GM10266 (cell line): ENCODE measurements around the gene PLCL1.

Experiments
- DNase-seq: peaks from one replicate; pipeline ENCODE4 v3.0.0; 2012; ENCODE audit errors: extremely low spot score
- TF ChIP-seq, protein P1 (sequence below): IDR thresholded peaks from 2 replicates; pipeline ENCODE4 v1.5.1; 2012; ENCODE audit warnings: mild to moderate bottlenecking, low read depth; ENCODE audit not compliant: control insufficient read depth, insufficient read depth; ENCODE audit errors: missing control alignments

Gene PLCL1

DNA sequence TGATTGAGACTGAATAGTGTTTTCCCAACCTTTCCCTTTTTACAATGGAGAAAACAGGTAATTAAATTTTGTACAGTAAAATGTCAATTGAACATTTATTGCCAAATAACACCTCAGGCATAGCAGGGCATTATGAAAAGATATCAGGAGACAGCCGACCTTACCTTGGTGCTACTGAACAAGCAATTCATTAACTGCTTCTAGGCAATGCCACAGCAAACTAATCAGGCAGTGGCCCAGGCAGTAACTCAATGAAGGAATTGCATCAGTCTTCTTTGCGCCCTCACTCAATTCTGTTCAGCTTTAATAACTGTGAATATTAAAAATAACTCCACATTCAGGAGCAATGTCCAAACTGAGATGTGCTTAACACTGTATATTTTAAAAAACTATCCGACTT lies 6.1 kb downstream of the PLCL1 start:
- TF ChIP-seq, protein P1, sequence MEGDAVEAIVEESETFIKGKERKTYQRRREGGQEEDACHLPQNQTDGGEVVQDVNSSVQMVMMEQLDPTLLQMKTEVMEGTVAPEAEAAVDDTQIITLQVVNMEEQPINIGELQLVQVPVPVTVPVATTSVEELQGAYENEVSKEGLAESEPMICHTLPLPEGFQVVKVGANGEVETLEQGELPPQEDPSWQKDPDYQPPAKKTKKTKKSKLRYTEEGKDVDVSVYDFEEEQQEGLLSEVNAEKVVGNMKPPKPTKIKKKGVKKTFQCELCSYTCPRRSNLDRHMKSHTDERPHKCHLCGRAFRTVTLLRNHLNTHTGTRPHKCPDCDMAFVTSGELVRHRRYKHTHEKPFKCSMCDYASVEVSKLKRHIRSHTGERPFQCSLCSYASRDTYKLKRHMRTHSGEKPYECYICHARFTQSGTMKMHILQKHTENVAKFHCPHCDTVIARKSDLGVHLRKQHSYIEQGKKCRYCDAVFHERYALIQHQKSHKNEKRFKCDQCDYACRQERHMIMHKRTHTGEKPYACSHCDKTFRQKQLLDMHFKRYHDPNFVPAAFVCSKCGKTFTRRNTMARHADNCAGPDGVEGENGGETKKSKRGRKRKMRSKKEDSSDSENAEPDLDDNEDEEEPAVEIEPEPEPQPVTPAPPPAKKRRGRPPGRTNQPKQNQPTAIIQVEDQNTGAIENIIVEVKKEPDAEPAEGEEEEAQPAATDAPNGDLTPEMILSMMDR = no peak
- DNase-seq = no peak

DNA sequence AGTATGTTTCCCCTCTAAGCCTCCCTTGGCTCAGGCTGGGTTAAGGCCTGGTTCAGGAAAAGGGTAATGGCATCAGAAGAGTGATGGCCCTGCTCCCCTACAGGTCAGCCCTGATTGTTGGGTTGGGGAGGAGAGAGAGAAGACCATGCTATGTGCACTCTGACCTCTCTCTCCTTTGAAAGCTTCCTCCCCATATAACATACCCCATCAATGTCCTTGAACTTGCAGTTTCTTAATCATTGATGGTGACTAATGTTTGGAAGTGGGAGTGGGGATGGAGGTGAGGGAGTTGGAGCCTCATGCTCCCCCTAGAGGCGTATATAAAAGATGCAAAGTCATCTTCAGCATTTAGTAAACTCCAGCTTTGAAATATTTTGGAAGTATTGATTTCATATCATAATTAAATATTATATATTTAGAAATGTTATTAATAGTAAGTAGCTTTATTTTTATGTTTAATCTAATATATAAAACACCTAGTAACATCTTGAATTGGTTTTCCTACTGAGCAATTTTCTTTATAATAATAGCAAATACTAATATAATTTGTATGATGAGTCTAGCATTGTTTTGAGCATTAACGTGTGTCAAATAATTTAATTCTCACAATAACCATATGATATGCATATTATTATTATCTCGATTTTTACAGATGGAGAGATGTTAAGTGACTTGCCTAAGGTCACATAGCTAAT lies 8.8 kb downstream of the PLCL1 start:
- TF ChIP-seq, protein P1 = peak; percentile 60
- DNase-seq = no peak

DNA sequence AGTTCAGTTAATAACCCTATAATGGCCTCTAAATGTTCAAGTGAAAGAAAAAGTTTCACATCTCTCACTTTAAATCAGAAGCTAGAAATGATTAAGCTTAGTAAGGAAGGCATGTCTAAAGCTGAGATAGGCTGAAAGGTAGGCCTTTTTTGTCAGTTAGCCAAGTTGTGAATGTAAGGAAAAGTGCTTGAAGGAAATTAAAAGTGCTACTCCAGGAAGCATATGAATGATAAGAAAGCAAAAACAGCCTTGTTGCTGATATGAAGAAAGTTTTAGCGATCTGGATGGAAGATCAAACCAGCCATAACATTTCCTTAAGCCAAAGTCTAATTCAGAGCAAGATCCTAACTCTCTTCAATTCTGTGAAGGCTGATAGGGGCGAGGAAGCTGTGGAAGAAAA lies 10.1 kb downstream of the PLCL1 start:
- DNase-seq = no peak
- TF ChIP-seq, protein P1 = no peak

DNA sequence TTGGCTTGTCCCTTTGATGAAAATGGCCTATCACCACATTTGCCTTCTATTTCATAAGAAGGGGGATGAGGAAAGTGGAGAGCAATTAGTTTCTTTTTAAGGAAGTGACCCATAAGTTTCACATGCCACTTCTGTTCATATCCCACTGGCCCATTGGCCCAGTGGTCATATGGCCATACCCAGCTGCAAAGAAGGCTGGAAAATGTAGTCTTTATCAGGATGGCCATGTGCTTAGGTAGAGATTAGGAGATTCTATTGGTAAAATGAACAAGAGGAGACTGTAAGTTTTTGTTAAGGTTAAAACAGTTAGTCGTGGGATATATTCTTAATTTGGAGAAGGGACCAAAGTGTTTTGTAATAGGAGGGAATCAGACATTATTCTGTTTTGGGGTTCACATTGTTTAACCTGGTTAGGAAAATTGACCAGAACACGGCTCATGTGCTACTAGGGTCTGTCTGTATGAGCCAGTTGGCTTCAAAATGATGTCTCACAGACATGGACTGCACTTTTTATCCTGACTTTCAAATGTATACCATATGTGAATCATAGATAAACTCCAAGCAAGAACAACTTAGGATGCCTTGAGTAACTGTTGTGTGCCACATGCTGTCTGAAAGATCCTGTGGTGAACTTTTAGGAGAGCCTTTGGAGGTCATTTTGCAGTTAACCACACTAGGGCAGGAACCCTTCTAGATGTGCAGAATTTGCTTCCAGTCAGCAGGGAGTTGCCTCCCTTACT lies 17.3 kb downstream of the PLCL1 start:
- no peak for DNase-seq
- TF ChIP-seq, protein P1 = no peak

DNA sequence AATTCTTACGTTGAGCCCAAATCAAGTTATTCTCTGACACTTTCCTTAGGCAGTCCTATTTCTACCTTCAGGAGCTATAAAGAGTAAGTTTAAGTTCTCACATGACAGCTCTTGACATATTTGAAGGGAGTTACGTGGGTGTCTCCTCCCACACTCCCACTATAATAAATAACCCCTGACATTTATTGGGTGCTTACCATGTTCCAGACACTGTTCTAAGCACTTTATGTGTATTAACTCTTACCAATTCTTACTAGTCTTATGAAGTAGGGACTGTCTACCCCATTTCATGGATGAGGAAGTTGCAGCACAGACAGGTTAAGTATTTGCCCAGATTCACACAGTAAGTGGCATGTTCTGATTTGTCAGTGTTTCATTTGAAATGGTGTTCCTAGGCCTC lies 17.9 kb downstream of the PLCL1 start:
- DNase-seq = no peak
- TF ChIP-seq, protein P1 = no peak

DNA sequence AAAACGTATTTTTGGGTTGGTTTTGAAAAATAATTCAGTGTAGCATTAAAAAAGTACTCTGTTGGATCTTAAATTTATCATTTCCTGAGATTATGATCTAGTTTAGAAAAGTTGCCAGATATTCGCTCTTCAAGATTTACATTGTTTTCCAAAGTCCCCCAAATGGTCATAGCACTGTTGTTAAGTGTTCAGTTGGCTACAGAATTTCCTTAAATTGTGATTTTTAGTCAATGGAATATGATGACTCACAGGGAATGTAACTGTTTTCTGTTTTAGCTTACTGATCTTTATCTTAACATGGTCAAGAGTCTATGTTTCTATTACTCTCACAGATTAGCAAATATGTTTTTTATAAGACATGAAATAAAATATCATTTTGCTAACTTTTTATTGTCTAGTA lies 23.2 kb downstream of the PLCL1 start:
- no peak for DNase-seq
- TF ChIP-seq, protein P1 = no peak
